Measurements from ENCODE around the gene WFDC12.
"Not testable (repeated sequence)": the region's sequence is repeated elsewhere in the genome, so short reads cannot be mapped to it uniquely, and the experiment has no call there.

WFDC12 gene, protein sequence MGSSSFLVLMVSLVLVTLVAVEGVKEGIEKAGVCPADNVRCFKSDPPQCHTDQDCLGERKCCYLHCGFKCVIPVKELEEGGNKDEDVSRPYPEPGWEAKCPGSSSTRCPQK

DNA sequence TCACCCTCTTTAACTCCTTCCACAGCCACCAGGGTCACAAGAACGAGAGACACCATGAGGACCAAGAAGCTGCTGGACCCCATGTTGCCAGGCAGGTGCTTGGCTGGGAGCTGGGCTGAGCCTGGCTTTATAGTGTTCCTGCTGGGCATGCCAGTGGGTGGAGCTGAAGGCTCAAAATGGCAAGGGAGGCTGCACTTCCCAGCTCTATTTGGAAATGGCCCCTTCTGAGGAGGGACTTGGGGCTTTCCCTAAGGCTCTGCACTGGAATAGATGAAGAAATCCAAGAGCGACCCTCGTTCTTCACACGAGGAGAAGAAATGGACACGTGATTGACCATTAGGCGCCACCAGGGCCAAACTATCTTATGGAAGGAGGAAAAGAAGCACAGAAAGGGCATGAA is at the start of gene WFDC12:
WFDC12 (minus strand) TSS at position 101 of the 400 bp plus-strand sequence; CDS start at position 83, 18 bp downstream.
- DNase-seq (ENCODE audit: low read depth in 2 of 2), result no peak

GRCh38 chr20:45173522-45173921 is 49.3 kb upstream of the WFDC12 start:
- DNase-seq (ENCODE audit: low read depth in 2 of 2), result no peak

DNA sequence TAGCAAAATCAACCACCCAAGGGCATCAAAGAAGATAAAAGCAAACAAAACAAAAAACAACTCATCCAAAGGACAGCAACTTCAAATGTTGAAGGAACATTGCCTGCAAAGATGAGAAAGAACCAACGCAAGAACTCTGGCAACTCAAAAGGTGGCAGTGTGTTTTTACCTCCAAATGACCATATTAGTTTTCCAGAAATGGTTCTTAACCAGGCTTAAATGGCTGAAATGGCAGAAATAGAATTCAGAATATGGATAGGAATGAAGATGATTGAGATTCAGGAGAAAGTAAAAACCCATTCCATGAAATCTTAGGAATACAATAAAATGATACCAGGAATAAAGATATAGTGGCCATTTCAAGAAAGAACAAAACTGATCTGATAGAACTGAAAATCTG is 40.6 kb upstream of the WFDC12 start:
- DNase-seq (ENCODE audit: low read depth in 2 of 2), result no peak

GRCh38 chr20:45163083-45163803 is 39.0 kb upstream of the WFDC12 start:
- DNase-seq (ENCODE audit: low read depth in 2 of 2), result no peak

DNA sequence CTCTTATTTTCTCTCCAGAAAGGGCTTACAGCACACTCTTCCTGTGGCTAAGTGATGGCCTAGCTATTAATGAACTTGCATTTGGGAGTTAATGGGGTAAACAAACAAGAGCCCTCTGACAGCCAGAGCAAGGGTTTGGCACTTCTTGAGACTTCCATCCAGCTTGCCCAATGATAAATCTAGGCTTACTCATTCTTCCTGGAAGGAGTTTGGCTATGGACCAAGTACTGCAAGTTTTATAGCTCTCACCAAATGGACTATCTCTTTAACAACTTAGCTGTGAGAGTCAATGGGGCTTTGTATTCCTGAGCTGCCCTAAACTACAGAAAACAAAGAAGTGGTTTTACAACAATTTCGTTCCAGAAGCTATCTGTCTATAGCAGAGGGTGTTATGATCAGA is 33.7 kb upstream of the WFDC12 start:
- DNase-seq (ENCODE audit: low read depth in 2 of 2), result peak; percentile 39 to 44

- no peak for DNase-seq (ENCODE audit: low read depth in 2 of 2)
Observed at GRCh38 chr20:45156713-45157112, 32.4 kb upstream of the WFDC12 start.

GRCh38 chr20:45154794-45155193 is 30.5 kb upstream of the WFDC12 start:
- not testable (repeated sequence) for DNase-seq (ENCODE audit: low read depth in 2 of 2)

GRCh38 chr20:45154183-45154582 is 29.9 kb upstream of the WFDC12 start:
- no peak for DNase-seq (ENCODE audit: low read depth in 2 of 2)

GRCh38 chr20:45153752-45154151 is 29.5 kb upstream of the WFDC12 start:
- DNase-seq (ENCODE audit: low read depth in 2 of 2), result no peak

DNA sequence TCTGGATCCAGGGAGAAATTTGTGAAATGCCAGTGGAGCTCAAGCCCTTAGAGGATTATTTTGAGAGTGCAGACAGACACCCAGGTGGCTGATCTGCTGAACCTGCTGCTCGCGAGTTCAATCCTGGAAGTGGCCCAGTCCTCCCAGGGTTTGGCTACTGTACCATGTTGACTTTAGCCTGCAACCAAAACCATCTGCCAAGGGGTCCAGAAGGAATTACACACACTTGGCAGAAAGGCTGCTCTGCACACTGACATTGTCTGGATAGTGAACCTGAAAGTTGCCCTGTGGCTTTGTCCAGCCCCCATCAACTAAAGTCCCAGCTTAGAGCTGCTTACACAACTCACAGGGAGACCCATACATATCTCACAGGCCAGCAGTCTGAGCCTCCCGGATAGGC is 28.9 kb upstream of the WFDC12 start:
- DNase-seq (ENCODE audit: low read depth in 2 of 2), result no peak

DNA sequence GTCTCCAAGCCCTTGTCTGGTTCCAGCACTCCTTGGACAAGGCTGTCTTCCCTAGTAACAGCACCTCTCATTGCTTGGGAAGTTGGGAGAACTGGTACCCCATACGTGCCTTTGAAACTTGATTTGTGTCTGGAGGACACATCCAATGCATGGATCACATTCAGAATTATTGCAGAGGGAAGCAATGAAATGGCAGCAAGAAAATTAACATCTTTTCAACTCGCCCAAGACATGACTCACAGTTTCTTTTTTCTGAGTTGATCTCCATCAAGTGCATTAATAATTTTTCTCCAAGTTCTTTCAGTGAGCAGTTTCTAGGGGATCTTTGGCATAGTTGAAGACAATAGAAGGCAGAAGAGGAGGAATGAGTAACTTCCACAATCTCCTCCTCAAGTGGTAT is 28.1 kb upstream of the WFDC12 start:
- DNase-seq (ENCODE audit: low read depth in 2 of 2), result no peak

GRCh38 chr20:45149062-45149461 is 24.8 kb upstream of the WFDC12 start:
- DNase-seq (ENCODE audit: low read depth in 2 of 2), result no peak

DNA sequence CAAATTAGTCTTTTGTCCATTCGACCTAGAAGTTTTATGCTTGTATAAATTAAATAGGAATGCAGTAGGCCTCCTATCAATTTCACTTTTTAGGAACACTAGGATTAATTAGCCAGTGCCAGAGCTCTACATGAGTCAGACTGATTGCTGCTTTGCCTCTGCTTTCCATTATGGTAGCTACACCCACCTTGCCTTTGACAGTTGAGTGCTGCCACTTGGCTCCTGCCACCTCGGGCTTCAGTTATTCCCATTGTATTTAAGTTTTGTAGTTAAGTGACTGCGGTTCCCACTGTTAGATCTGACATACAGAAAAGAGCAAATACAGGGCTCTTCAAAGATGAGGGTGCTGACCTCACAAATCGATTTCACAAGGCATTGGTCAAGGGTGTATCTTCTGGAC is 16.6 kb upstream of the WFDC12 start:
- no peak for DNase-seq (ENCODE audit: low read depth in 2 of 2)

DNA sequence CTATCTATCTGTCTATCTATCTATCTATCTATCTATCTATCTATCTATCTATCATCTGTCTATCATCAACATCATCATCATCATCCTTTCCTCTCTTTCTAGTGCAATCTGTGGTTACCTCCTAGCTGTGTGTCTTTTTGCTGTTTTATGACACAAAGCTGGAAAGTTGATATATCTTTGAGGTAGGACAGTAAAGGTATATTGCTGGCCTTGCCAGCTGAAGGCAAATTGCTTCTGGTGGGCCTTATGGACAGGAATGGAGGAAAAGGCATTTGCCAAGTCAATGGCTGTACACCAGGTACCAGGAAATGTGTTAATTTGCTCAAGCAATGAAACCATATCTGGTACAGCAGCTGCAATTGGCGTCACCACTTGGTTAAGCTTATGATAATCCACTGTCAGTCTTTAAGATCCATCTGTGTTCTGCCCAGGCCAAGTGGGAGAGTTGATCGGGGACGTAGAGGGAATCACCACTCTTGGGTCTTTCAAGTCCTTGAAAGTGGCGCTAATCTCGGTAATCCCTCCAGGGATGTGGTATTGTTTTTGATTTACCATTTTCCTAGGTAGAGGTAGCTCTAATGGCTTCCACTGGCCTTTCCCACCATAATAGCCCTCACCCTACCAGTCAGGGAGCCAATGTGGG is 15.6 kb upstream of the WFDC12 start:
- not testable (repeated sequence) for DNase-seq (ENCODE audit: low read depth in 2 of 2)

GRCh38 chr20:45138561-45139300 is 14.5 kb upstream of the WFDC12 start:
- DNase-seq (ENCODE audit: low read depth in 2 of 2), result no peak

DNA sequence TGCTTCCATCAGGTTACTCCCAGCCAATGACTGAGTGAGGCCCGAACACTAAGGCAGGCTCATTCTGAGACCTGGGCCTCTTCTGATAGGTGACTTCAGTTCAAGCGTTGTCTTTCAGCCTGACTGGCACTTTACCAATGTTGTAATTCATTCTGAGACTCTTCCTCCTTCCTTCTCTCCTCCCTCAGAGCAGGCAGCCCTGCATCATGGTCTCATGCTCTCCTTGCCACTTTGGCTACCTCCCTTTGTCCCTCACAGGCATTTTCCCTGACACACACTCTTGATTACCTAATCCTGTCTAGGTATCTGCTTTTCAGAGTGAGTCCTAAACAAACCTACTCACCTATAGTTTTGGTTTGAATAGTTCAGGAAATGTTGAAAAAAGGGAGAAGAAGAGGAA is 12.6 kb upstream of the WFDC12 start:
- DNase-seq (ENCODE audit: low read depth in 2 of 2), result no peak

DNA sequence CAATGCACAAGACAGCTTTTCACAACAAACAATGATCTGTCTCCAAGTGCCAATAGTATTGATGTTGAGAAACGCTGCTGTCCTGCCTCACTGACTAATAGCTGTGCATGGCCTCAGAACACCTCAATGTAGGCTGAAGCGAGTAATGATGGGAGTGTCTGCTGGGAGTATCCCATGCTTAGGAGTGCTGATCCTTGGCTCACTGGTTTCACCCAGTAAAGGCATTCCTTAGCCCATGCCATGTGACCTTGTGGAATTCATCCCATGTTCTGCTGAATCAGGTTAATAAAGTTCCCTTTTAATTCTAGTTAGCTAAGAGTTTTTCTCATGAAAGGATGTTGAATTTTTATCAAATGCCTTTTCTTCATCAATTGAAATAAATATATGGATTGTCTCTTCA is 3.8 kb upstream of the WFDC12 start:
- DNase-seq (ENCODE audit: low read depth in 2 of 2), result no peak

- no peak for DNase-seq (ENCODE audit: low read depth in 2 of 2)
Observed at GRCh38 chr20:45121388-45121787, 2.9 kb downstream of the WFDC12 start.

DNA sequence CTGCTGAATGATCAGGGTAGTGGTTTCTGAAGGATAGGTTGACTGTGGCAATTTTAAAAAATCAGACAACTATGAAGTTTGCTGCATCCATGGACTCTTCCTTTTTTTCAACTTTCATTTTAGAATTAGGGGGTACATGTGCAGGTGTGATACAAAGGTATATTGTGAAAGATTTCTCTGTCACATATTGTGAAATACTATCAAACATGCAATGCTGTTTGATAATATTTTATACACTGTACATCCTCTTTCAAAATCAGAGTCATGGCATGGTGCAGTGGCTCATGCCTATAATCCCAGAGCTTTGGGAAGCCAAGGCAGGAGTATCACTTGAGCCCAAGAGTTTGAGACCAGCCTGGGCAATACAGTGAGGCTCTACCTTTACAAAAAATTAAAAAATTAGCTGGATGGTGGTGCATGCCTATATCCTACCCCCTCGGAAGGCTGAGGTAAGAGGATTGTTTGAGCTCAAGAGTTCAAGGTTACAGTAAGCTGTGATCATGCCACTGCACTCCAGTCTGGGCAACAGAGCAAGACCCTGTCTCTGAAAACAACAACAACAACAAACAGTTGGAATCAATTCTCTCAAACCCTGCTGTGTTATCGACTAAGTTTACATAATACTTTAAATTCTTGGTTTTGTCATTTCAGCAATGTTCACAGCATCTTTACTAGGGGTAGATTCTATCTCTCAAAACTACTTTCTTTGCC is 4.6 kb downstream of the WFDC12 start:
- DNase-seq (ENCODE audit: low read depth in 2 of 2), result no peak

- DNase-seq (ENCODE audit: low read depth in 2 of 2), result no peak
Observed at GRCh38 chr20:45118028-45118427, 6.2 kb downstream of the WFDC12 start.

DNA sequence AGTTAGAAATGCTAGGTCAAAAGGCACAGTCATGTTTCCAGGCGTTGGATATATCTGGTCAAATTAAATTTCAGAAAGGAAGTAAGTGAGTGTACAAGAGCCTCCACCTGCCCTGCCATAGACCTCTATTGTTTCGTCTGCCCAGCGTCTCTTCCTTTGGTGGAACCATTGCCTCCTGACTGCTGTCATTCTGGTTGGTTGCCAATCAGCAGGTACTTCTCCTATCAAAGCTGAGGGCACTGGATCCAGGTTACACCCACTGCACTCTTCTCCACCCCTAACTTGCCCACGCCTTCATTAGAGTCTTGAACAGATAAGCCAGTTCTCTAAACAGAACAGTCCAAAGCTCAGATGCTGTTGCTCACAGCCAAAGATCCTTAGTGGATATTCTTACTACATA is 6.7 kb downstream of the WFDC12 start:
- no peak for DNase-seq (ENCODE audit: low read depth in 2 of 2)

- DNase-seq (ENCODE audit: low read depth in 2 of 2), result no peak
Observed at GRCh38 chr20:45115829-45116228, 8.4 kb downstream of the WFDC12 start.
